ENCODE measurements around the gene LGR4. TPM values are rescaled to one million over a fixed set of nuclear protein-coding genes. Genes with fewer than 3 reads are reported as not detected.

Gene LGR4
- total and polyA plus RNA-seq, 9 of the 15 experiments (the other 6 are each of a cell fraction or from before 2014, with no cell fraction given) = 0.94 to 10.1 (median 5.8) TPM

DNA sequence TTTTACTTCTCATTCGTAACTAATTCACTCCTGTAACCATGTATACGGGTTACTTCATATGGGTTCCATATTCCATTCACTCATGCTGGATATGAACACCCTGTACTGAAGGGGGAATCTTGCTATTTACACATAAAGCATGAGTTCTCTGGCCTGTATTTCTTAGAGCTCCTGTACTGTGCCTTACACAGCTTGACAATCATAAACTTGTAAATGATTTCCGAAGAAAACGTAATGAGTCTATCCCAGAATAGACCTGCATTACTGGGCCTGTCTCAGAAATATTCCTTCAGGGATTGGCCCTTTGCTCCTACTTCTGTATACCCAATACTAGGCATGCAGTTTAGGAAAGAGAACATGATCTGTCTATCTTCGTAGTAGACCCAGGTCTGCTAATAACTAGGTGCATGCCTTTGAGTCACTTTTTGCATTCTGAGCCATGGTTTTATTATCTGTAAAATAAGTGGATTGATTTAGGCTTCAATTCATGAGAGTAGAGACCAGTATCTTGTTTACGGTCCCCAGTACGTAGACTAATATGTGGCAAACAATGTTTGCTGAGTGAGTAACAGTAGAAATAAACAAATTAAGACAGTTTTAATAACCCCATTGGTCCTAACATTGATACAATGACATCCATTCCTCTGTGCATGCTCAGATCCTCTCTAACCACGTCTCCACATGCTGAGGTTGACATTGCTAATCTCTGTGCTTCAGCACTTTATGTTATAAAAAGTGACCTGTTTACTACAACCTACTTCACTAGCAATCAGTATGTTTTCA is 110.8 kb downstream of the LGR4 start:
- intact Hi-C loops (cut with micrococcal nuclease) = no loop called here
- H3K4me3 ChIP-seq = peak overlapping the region; percentile 67
- TF ChIP-seq, protein P1, sequence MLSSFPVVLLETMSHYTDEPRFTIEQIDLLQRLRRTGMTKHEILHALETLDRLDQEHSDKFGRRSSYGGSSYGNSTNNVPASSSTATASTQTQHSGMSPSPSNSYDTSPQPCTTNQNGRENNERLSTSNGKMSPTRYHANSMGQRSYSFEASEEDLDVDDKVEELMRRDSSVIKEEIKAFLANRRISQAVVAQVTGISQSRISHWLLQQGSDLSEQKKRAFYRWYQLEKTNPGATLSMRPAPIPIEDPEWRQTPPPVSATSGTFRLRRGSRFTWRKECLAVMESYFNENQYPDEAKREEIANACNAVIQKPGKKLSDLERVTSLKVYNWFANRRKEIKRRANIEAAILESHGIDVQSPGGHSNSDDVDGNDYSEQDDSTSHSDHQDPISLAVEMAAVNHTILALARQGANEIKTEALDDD (IDR thresholded peaks at IDR 0.05) = 0 out of 2 replicates have a peak, but pooled peaks have one; percentile 29
- no peak for TF ChIP-seq STAG1 (CRISPR knock-in tag; IDR thresholded peaks at IDR 0.05; ENCODE audit: borderline replicate concordance)
- TF ChIP-seq, protein P2, sequence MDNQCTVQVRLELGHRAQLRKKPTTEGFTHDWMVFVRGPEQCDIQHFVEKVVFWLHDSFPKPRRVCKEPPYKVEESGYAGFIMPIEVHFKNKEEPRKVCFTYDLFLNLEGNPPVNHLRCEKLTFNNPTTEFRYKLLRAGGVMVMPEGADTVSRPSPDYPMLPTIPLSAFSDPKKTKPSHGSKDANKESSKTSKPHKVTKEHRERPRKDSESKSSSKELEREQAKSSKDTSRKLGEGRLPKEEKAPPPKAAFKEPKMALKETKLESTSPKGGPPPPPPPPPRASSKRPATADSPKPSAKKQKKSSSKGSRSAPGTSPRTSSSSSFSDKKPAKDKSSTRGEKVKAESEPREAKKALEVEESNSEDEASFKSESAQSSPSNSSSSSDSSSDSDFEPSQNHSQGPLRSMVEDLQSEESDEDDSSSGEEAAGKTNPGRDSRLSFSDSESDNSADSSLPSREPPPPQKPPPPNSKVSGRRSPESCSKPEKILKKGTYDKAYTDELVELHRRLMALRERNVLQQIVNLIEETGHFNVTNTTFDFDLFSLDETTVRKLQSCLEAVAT (IDR thresholded peaks at IDR 0.05) = no peak
- no TSS peak for BruUV-seq (replicated peaks)
- H3K4me1 ChIP-seq (replicated peaks in 1 of 2; ENCODE audit: control insufficient read depth in 2 of 2, insufficient read depth in 2 of 2, low read length in 2 of 2) = peaks cover 11 to 24% of the 10 kb centered on the region in 2 experiments
- peak overlapping the region in 1 of 2 experiments; percentile 73; a peak in 2 of 4 replicates for H3K9ac ChIP-seq (ENCODE audit: insufficient read depth in 1 of 2, low read depth in 2 of 2, low read length in 2 of 2)
- CTCF ChIA-PET (ENCODE audit: low intra/inter-chr PET ratio) = no interaction called here
- FAIRE-seq (peak; percentile 62), DNase-seq (ENCODE audit: extremely low read depth in 1 of 4, low spot score in 3 of 4) (no peak), ATAC-seq (no peak)
- no peak overlapping the region for H3K27ac ChIP-seq (ENCODE audit: extremely low read depth, low read depth, low read length)
- 44% methylated on average over 8 of the region's 8 CpGs for WGBS (ENCODE audit: insufficient coverage, low coverage, missing lambda C conversion rate)
- no peaks in the 10 kb centered on the region for H3K9me3 ChIP-seq (replicated peaks; ENCODE audit: control insufficient read depth, insufficient read depth, low read depth, low read length)
- peak overlapping the region; percentile 87 for H2AFZ ChIP-seq (ENCODE audit: low read depth, low read length)
- peaks cover 14% of the 10 kb centered on the region; the same call in 2 of the 3 replicates for H3K79me2 ChIP-seq (ENCODE audit: control insufficient read depth, insufficient read depth, low read length)
- H4K20me1 ChIP-seq (replicated peaks; ENCODE audit: control insufficient read depth, insufficient read depth, low read length) = no peaks in the 10 kb centered on the region
- in situ Hi-C loops (cut with MboI) = loop anchor here (5.0 kb wide), 1 partner anchor 120 kb away; no protein-coding TSS in a partner anchor
- no peaks in the 10 kb centered on the region for H3K9me1 ChIP-seq (ENCODE audit: control insufficient read depth, insufficient read depth, low read length)
- peak overlapping the region; percentile 87 for H3K4me2 ChIP-seq (ENCODE audit: insufficient read depth, low read length)
- H3K27me3 ChIP-seq (ENCODE audit: control insufficient read depth in 2 of 2, insufficient read depth in 2 of 2, low read length in 2 of 2) = no peaks in the 10 kb centered on the region
- H3K36me3 ChIP-seq (ENCODE audit: control insufficient read depth, insufficient read depth, low read length) = peaks cover 2% of the 10 kb centered on the region; the same call in 1 of the 3 replicates
- POLR2A ChIA-PET = interaction anchor here (1.2 kb wide), 1 partner anchor 8 kb away, joined by 6 read pairs; no protein-coding TSS in a partner anchor
